ENCODE measurements around the gene PTGES3L.
"Not testable (repeated sequence)": the region's sequence is repeated elsewhere in the genome, so short reads cannot be mapped to it uniquely, and the experiment has no call there.

Gene PTGES3L

GRCh38 chr17:42980274-42980765, 440 bp upstream of the PTGES3L start, which contains the start of gene RUNDC1:
Gene RUNDC1, plus strand, starts transcription at chr17:42980565. Its CDS starts 12 bp downstream, at chr17:42980577.
- peak; percentile 83 to 92 for DNase-seq (ENCODE audit: low read depth in 2 of 2)

DNA sequence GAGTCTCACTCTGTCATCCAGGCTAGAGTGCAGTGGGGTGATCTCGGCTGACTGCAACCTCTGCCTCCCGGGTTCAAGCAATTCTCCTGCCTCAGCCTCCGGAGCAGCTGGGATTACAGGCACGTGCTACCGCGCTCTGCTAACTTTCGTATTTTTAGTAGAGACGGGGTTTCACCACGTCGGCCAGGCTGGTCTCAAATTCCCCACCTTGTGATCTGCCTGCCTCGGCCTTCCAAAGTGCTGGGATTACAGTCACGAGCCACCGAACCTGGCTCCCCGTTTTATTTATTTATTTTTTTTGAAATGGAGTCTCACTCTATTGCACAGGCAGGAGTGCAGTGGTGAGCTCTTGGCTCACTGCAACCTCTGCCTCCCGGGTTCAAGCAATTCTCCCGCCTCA, 4.2 kb downstream of the PTGES3L start:
- DNase-seq (ENCODE audit: low read depth in 2 of 2) = not testable (repeated sequence)

DNA sequence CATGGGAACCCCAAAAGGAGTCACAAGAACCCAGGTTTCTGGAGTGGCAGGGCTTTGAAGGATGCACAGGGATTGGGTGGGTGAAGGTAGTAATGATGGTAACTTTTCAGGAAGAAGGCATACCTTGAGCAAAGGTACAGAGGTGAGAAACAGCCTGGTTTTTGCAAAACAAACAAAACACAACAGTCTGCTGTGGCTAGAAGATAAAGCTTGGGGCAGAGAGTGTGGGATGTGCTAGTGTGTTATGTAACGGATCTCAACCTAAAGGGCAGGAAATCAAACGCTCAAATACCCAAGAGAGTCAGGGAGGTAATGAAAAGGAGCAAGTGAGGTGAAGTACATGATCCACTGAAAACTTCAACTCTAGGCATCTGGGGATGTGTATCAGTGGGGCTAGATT, 4.6 kb downstream of the PTGES3L start:
- DNase-seq (ENCODE audit: low read depth in 2 of 2) = no peak

GRCh38 chr17:42973323-42973722, 6.6 kb downstream of the PTGES3L start:
- not testable (repeated sequence) for DNase-seq (ENCODE audit: low read depth in 2 of 2)

DNA sequence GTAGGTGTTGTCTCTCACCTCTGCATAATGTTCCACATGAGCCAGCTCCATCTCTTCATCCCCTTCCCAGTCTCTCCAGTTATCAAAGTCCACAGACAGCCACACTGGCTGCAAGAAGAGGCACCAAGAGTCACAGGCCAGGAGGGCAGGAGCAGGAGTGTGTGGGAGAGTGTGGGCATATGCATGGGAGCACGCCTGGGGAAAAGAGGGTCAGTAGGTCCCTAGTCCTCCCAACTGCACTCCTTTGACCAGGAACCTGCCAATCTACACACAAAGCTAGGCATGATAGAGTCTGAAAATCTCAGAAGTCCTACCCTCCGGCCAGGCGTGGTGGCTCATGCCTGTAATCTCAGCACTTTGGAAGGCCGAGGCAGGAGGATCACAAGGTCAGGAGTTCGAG, 8.3 kb downstream of the PTGES3L start:
- DNase-seq (ENCODE audit: low read depth in 2 of 2) = no peak

DNA sequence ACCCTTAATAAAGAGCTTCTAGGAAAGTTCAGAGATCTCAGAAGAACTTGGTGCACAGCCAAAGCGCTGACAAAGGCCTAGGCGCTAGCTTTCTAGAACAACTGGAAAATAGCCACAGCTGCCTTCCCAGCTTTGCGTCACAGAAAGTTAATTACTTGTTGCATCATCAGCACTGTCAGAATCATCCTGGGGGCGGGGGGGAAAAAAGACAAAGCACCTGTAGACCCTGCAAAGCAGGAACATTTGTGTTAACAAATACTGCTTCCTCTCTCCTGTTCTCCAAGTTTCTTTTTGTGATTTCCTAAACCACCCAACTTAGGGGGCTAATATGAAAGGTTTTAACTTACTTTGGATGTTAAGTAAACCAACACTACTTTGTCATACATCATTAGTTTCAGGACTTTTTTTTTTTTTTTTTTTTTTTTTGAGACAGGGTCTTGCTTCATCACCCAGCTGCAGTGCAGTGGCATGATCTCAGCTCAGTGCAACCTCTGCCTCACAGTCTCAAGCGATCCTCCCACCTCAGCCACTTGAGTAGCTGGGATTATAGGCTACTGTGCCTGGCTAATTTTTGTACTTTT, 10.8 kb downstream of the PTGES3L start:
- no peak for DNase-seq (ENCODE audit: low read depth in 2 of 2)

GRCh38 chr17:42967925-42968324, 12.0 kb downstream of the PTGES3L start:
- DNase-seq (ENCODE audit: low read depth in 2 of 2) = no peak

- DNase-seq (ENCODE audit: low read depth in 2 of 2) = peak; percentile 81 to 83
These were observed 15.5 kb downstream of the PTGES3L start, which contains the start of gene AARSD1 for GRCh38 chr17:42964161-42964932. Gene AARSD1, minus strand, starts transcription at chr17:42964454. Its CDS starts 14 bp downstream, at chr17:42964440.

DNA sequence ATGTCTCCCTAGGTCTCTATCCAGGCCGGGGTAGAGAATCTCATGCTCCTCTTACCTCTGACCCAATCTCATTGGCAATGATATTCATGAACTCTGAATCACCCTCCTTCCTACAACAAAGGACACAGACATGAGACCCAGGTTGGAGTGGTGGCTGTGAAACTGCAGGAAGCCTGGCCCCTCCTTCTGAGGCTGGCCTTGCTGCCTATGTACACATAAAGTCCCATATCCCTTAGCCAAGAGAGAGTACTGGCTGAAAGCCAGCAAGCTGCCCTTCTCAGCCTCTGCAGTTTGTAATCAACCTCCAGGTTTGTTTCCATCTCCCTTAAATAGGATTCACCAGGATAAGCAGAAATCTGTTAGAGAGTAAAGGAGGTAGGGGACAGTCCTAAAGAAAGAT, 26.2 kb downstream of the PTGES3L start:
- DNase-seq (ENCODE audit: low read depth in 2 of 2) = no peak

GRCh38 chr17:42950044-42950783, 29.7 kb downstream of the PTGES3L start:
- DNase-seq (ENCODE audit: low read depth in 2 of 2) = no peak

DNA sequence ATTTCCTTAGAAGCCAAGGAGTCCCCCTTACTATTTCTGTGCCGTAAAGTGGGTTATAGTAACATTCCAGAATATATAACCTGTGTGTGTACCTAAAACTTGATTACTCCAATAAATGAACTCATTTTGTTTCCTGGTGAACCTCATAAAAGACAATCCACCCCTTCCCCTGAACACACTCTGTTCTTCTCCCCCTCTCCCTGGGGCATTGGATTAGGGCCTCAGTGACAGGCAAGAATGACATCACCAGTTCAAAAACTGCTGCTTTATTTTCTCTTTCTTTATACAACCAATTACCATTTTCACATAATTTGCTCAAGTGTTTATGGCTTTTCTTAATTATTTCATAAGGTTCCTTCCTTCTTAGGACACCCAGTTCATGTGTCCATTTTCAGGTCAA, 33.1 kb downstream of the PTGES3L start:
- DNase-seq (ENCODE audit: low read depth in 2 of 2) = no peak

DNA sequence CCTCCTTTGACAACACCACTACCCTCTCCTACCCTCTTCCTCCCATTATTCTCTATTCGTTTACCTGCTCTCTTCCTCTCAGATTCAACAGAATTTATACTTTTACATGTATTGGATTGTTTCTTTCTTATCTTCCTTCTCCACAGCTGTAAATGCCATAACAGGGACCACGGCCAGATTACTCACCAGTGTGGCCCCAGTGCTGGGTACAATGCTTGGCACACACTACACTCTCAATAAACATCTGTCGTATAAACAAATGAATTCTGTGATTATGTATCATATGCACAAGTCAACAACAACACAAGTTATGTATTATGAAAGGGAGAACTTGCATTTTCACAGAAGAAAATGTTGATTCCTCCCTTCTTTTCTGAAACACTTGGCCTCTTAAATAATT, 35.7 kb downstream of the PTGES3L start:
- no peak for DNase-seq (ENCODE audit: low read depth in 2 of 2)

DNA sequence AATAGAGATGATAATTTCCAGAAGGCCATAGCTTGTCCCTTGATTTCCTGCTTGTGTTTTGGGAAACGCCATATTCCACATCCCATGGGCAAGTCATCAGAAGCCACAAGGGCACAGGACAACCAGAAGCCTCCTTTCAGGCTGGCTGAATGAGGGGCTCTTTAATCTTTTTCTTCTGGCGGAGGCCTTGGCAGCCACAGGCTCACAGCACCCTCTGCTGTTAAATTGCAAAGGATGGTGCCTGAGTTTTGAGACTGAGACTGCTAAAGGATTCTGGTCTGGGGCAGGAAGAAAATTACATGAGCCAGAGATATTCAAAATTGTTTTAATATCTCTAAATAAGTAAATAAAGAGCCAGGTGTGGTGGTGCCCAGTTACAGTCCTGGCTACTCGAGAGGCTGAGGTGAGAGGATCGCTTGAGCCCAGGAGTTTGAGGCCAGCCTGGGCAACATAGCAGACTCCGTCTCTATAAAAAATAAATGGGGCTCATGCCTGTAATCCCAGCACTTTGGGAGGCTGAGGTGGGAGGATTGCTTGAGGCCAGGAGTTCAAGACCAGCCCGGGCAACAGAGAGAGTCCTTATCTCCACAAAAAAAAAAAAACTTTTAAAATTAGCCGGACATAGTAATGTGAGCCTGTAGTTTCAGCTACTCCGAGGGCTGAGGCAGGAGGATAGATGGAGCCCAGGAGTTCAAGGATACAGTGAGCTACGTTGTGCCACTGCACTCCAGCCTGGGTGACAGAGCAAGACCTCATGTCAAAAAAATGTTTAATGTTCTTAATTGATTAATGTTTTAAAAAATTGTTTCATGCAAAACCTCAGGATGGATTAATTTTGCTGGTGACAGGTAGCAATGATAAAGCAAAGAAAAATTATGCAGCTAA, 41.9 kb downstream of the PTGES3L start:
- DNase-seq (ENCODE audit: low read depth in 2 of 2) = no peak

- DNase-seq (ENCODE audit: low read depth in 2 of 2) = no peak
These were observed 50.4 kb downstream of the PTGES3L start for GRCh38 chr17:42929497-42929844.

GRCh38 chr17:42928714-42929496, 51.0 kb downstream of the PTGES3L start:
- peak in 1 of 2 donors; percentile 10 for DNase-seq (ENCODE audit: low read depth in 2 of 2)

- DNase-seq (ENCODE audit: low read depth in 2 of 2) = no peak
These were observed 55.0 kb downstream of the PTGES3L start for GRCh38 chr17:42924891-42925290.

GRCh38 chr17:42923472-42923871, 56.4 kb downstream of the PTGES3L start:
- DNase-seq (ENCODE audit: low read depth in 2 of 2) = not testable (repeated sequence)

- DNase-seq (ENCODE audit: low read depth in 2 of 2) = no peak
These were observed 57.6 kb downstream of the PTGES3L start for GRCh38 chr17:42922294-42922693.

DNA sequence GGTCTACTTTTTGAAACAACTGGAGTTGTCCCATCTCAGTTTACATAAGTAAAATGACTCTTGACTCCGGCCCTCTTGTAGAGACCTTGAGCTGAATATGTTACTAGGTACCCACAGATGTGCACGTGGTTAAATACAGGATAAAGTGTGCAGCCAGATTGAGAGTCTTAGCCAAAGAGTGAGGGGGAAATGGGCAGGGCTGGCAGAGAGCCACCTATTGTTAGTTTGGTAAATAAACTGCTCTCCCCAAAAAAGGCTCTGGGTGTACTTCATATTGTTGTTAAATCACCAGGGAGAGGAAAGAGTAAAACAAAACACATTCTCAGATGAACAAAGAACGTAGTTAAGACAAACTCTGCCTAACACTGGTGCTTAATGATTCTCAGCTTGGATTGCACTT, 59.0 kb downstream of the PTGES3L start:
- no peak for DNase-seq (ENCODE audit: low read depth in 2 of 2)

GRCh38 chr17:42920106-42920900, 59.6 kb downstream of the PTGES3L start:
- no peak for DNase-seq (ENCODE audit: low read depth in 2 of 2)
